Measurements from ENCODE around the gene KLHDC4. TPM values are rescaled to one million over a fixed set of nuclear protein-coding genes. Genes with fewer than 3 reads are reported as not detected.

Gene KLHDC4
- total RNA-seq, 2 experiments from 2014 or later, result 65.9 to 70.2 TPM

DNA sequence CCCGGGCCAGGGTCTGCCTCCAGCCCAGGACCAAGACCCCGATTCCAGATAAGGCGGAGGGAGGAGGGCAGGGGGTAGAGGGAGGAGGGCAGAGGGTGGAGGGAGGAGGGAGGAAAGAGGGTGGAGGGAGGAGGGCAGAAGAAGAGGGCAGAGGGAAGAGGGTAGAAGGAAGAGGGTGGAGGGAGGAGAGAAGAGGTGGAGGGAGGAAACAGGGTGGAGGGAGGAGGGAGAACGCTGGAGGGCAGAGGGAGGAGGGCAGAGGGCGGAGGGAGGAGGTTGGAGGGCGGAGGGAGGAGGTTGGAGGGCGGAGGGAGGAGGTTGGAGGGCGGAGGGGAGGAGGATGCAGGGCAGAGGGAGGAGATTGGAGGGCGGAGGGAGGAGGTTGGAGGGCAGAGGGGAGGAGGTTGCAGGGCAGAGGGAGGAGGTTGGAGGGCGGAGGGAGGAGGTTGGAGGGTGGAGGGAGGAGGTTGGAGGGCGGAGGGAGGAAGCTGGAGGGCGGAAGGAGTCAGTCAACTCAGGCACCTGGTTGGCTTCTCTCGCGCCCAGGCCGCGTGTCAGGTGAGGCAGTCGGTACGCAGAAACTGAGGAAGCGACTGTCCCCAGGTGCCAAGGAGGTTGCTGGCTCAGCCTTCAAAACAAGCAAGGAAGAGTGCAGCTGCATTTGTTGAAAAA, 65.2 kb downstream of the KLHDC4 start:
- Mint-ChIP-seq H3K27ac (no peak overlapping the region), H3K4me3 (no peak overlapping the region), H3K36me3 (peaks cover 17% of the 10 kb centered on the region), H3K27me3 (no peaks in the 10 kb centered on the region), H3K4me1 (ENCODE audit: low read depth) (peaks cover 54% of the 10 kb centered on the region), H3K9me3 (no peaks in the 10 kb centered on the region)
- POLR2A ChIA-PET, result no interaction called here
- intact Hi-C loops (cut with micrococcal nuclease), result no loop called here
- DNase-seq, result peak; percentile 38
- CTCF ChIA-PET, result no interaction called here

DNA sequence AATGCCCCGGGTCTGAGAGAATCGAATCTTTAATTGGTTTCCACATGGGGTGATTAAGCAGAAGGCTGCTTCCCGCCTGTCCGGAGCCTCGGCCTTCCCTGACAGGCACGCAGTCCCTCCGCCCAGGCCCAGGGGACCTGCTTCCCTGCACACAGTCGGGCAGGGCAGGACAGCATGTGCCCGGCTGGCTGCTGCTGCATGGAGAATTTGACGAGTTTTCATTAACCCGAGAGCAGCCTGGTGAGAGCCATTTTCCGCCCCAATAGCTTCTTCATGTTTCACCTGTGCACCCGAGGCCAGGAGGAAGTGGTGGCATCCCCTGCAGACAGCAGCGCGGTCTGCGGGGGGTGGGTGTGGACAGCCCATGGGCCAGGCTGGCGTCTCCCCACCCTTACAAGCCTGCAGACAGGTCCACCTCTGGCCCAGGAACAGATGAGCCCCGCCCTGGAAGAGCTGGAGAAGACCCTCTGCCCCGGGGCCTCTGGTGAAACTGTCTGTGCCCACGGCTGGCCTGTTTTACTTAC, 67.0 kb downstream of the KLHDC4 start:
- H3K9me3 Mint-ChIP-seq, result no peaks in the 10 kb centered on the region
- H3K36me3 Mint-ChIP-seq, result peaks cover 17% of the 10 kb centered on the region
- POLR2A ChIA-PET, result interaction anchor here (1.0 kb wide), 1 partner anchor 9 kb away, joined by 4 read pairs; no protein-coding TSS in a partner anchor
- H3K4me3 Mint-ChIP-seq, result no peak overlapping the region
- intact Hi-C loops (cut with micrococcal nuclease), result loop anchor here (1.0 kb wide), 1 partner anchor 15 kb away; no protein-coding TSS in a partner anchor
- H3K4me1 Mint-ChIP-seq (ENCODE audit: low read depth), result peaks cover 49% of the 10 kb centered on the region
- peak; percentile 31 for DNase-seq
- H3K27ac Mint-ChIP-seq, result peak overlapping the region; percentile 87
- CTCF ChIA-PET, result no interaction called here
- H3K27me3 Mint-ChIP-seq, result no peaks in the 10 kb centered on the region

DNA sequence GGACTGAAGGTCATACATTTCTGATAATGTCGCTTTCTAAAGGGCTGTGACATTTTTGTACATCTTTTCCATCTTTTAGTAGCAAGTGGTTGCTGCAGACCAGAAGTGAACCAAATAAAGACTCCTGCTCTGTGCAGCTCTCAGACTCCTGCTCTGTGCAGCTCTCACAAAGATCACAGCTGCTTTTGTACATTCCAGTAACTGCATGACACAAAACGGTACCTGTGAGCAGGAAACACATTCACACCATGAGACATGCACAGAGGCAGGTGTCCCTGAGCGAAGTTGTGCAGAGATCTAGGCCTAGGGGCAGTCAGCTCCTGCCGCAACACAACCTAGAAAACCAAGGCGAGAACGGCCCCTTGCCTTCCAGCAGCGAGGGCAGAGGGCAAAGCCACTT, 67.5 kb downstream of the KLHDC4 start:
- peak; percentile 60 for DNase-seq
- no peak overlapping the region for H3K4me3 Mint-ChIP-seq
- ChIA-PET POLR2A (interaction anchor here (1.0 kb wide), 1 partner anchor 8 kb away, joined by 4 read pairs; no protein-coding TSS in a partner anchor), CTCF (no interaction called here)
- peak overlapping the region; percentile 87 for H3K27ac Mint-ChIP-seq
- intact Hi-C loops (cut with micrococcal nuclease), result loop anchor here (1.0 kb wide), 1 partner anchor 15 kb away; no protein-coding TSS in a partner anchor
- H3K9me3 Mint-ChIP-seq, result no peaks in the 10 kb centered on the region
- H3K4me1 Mint-ChIP-seq (ENCODE audit: low read depth), result peaks cover 45% of the 10 kb centered on the region
- peaks cover 14% of the 10 kb centered on the region for H3K36me3 Mint-ChIP-seq
- H3K27me3 Mint-ChIP-seq, result no peaks in the 10 kb centered on the region

DNA sequence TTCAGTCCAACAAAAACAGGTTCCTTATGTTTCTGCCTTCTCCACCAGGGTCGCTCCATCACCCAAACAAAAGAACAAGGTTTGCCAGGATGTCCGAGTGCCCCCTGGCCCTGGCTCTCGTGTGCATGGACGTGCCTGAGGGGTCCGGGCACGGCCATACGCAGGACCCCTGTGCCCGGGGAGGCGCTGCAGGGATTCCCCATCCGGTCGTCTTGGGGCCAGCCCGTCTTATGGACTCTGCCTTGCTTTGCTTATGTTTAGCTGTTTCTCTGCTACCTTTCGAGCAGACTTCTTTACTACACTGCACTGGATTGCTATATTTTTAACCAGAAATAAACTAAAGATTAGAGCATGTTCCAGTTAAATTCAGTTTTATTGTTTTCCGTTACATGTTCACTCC, 68.0 kb downstream of the KLHDC4 start:
- Mint-ChIP-seq H3K36me3 (peaks cover 14% of the 10 kb centered on the region), H3K27ac (peak overlapping the region; percentile 87), H3K9me3 (no peaks in the 10 kb centered on the region), H3K4me1 (ENCODE audit: low read depth) (peaks cover 40% of the 10 kb centered on the region), H3K27me3 (no peaks in the 10 kb centered on the region), H3K4me3 (no peak overlapping the region)
- POLR2A ChIA-PET, result no interaction called here
- CTCF ChIA-PET, result no interaction called here
- intact Hi-C loops (cut with micrococcal nuclease), result loop anchor here (1.0 kb wide), 1 partner anchor 16 kb away; no protein-coding TSS in a partner anchor
- no peak for DNase-seq

GRCh38 chr16:87697256-87697655, 68.5 kb downstream of the KLHDC4 start:
- CTCF ChIA-PET, result no interaction called here
- Mint-ChIP-seq H3K4me1 (ENCODE audit: low read depth) (peaks cover 35% of the 10 kb centered on the region), H3K27ac (peak overlapping the region; percentile 33), H3K36me3 (peaks cover 9% of the 10 kb centered on the region), H3K4me3 (no peak overlapping the region), H3K9me3 (no peaks in the 10 kb centered on the region), H3K27me3 (no peaks in the 10 kb centered on the region)
- POLR2A ChIA-PET, result no interaction called here
- intact Hi-C loops (cut with micrococcal nuclease), result no loop called here
- no peak for DNase-seq

- Mint-ChIP-seq H3K9me3 (no peaks in the 10 kb centered on the region), H3K27me3 (no peaks in the 10 kb centered on the region), H3K36me3 (peaks cover 7% of the 10 kb centered on the region), H3K4me3 (no peak overlapping the region), H3K27ac (no peak overlapping the region), H3K4me1 (ENCODE audit: low read depth) (peaks cover 31% of the 10 kb centered on the region)
- intact Hi-C loops (cut with micrococcal nuclease), result no loop called here
- ChIA-PET POLR2A (no interaction called here), CTCF (no interaction called here)
- DNase-seq, result no peak
These were observed 69.1 kb downstream of the KLHDC4 start for GRCh38 chr16:87696726-87697125.

- DNase-seq, result no peak
- CTCF ChIA-PET, result no interaction called here
- no peaks in the 10 kb centered on the region for H3K9me3 Mint-ChIP-seq
- H3K4me1 Mint-ChIP-seq (ENCODE audit: low read depth), result peaks cover 24% of the 10 kb centered on the region
- POLR2A ChIA-PET, result no interaction called here
- H3K4me3 Mint-ChIP-seq, result no peak overlapping the region
- H3K36me3 Mint-ChIP-seq, result peaks cover 5% of the 10 kb centered on the region
- peak overlapping the region; percentile 28 for H3K27ac Mint-ChIP-seq
- H3K27me3 Mint-ChIP-seq, result no peaks in the 10 kb centered on the region
- intact Hi-C loops (cut with micrococcal nuclease), result no loop called here
These were observed 70.3 kb downstream of the KLHDC4 start for GRCh38 chr16:87695534-87695933.

- ChIA-PET POLR2A (no interaction called here), CTCF (no interaction called here)
- DNase-seq, result no peak
- Mint-ChIP-seq H3K36me3 (peaks cover 5% of the 10 kb centered on the region), H3K9me3 (no peaks in the 10 kb centered on the region), H3K27me3 (no peaks in the 10 kb centered on the region), H3K4me1 (ENCODE audit: low read depth) (peaks cover 18% of the 10 kb centered on the region), H3K27ac (no peak overlapping the region), H3K4me3 (no peak overlapping the region)
- intact Hi-C loops (cut with micrococcal nuclease), result no loop called here
These were observed 71.2 kb downstream of the KLHDC4 start for GRCh38 chr16:87694441-87695125.

DNA sequence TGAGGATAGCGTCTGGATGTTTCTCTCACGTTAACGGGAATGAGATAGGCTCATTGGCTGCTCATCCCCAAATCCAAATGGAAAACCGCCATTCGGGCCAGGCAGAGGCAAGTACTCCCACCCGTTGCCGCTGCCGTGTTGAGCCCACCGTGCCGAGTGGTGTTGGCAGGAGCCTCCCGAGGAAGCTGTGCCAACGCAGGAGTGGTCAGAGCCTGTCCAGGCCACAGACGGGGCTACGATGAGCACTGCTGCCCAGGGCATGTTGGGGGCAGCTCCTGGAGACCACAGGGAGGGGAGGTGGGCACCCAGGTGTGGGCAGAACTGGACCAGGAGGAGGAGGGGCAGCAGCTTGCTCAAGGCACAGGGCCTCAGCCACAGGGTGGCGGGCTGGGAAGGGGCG, 72.0 kb downstream of the KLHDC4 start:
- peaks cover 5% of the 10 kb centered on the region for H3K36me3 Mint-ChIP-seq
- no peaks in the 10 kb centered on the region for H3K9me3 Mint-ChIP-seq
- H3K27ac Mint-ChIP-seq, result no peak overlapping the region
- H3K4me3 Mint-ChIP-seq, result no peak overlapping the region
- no peaks in the 10 kb centered on the region for H3K27me3 Mint-ChIP-seq
- no peak for DNase-seq
- ChIA-PET POLR2A (no interaction called here), CTCF (no interaction called here)
- peaks cover 13% of the 10 kb centered on the region for H3K4me1 Mint-ChIP-seq (ENCODE audit: low read depth)
- intact Hi-C loops (cut with micrococcal nuclease), result no loop called here

- H3K9me3 Mint-ChIP-seq, result no peaks in the 10 kb centered on the region
- no peak for DNase-seq
- peaks cover 5% of the 10 kb centered on the region for H3K36me3 Mint-ChIP-seq
- POLR2A ChIA-PET, result no interaction called here
- CTCF ChIA-PET, result no interaction called here
- intact Hi-C loops (cut with micrococcal nuclease), result no loop called here
- H3K27me3 Mint-ChIP-seq, result no peaks in the 10 kb centered on the region
- peaks cover 3% of the 10 kb centered on the region for H3K4me1 Mint-ChIP-seq (ENCODE audit: low read depth)
- no peak overlapping the region for H3K27ac Mint-ChIP-seq
- H3K4me3 Mint-ChIP-seq, result no peak overlapping the region
These were observed 73.0 kb downstream of the KLHDC4 start for GRCh38 chr16:87692756-87693155.

GRCh38 chr16:87692176-87692575, 73.6 kb downstream of the KLHDC4 start:
- Mint-ChIP-seq H3K27ac (no peak overlapping the region), H3K4me3 (no peak overlapping the region), H3K9me3 (no peaks in the 10 kb centered on the region), H3K27me3 (peaks cover 2% of the 10 kb centered on the region), H3K36me3 (peaks cover 5% of the 10 kb centered on the region), H3K4me1 (ENCODE audit: low read depth) (no peaks in the 10 kb centered on the region)
- no peak for DNase-seq
- intact Hi-C loops (cut with micrococcal nuclease), result no loop called here
- POLR2A ChIA-PET, result no interaction called here
- CTCF ChIA-PET, result no interaction called here

GRCh38 chr16:87691686-87692079, 74.1 kb downstream of the KLHDC4 start:
- ChIA-PET CTCF (no interaction called here), POLR2A (no interaction called here)
- intact Hi-C loops (cut with micrococcal nuclease), result no loop called here
- Mint-ChIP-seq H3K27ac (no peak overlapping the region), H3K9me3 (no peaks in the 10 kb centered on the region), H3K36me3 (peaks cover 5% of the 10 kb centered on the region), H3K4me3 (no peak overlapping the region), H3K4me1 (ENCODE audit: low read depth) (no peaks in the 10 kb centered on the region), H3K27me3 (peaks cover 2% of the 10 kb centered on the region)
- DNase-seq, result no peak
